ENCODE results near the gene METTL6.
"Not testable (repeated sequence)": the region's sequence is repeated elsewhere in the genome, so short reads cannot be mapped to it uniquely, and the experiment has no call there.

The METTL6 gene

GRCh38 chr3:15433531-15433930 lies 6.2 kb upstream of the METTL6 start:
- no peaks in the 10 kb centered on the region for H3K27me3 Mint-ChIP-seq
- H3K9me3 Mint-ChIP-seq = no peaks in the 10 kb centered on the region
- no peak for ATAC-seq
- no peak overlapping the region for H3K27ac Mint-ChIP-seq
- H3K4me1 Mint-ChIP-seq = peaks cover 23% of the 10 kb centered on the region
- H3K4me3 Mint-ChIP-seq = no peak overlapping the region
- H3K36me3 Mint-ChIP-seq = peaks cover 45% of the 10 kb centered on the region

- no peak for ATAC-seq
- Mint-ChIP-seq H3K4me3 (no peak overlapping the region), H3K4me1 (peaks cover 40% of the 10 kb centered on the region), H3K27me3 (no peaks in the 10 kb centered on the region), H3K9me3 (no peaks in the 10 kb centered on the region), H3K27ac (no peak overlapping the region), H3K36me3 (peaks cover 44% of the 10 kb centered on the region)
These were observed 4.0 kb upstream of the METTL6 start for GRCh38 chr3:15431256-15431837.

GRCh38 chr3:15430624-15431023 lies 3.3 kb upstream of the METTL6 start:
- peaks cover 47% of the 10 kb centered on the region for H3K4me1 Mint-ChIP-seq
- H3K4me3 Mint-ChIP-seq = no peak overlapping the region
- H3K27ac Mint-ChIP-seq = no peak overlapping the region
- H3K9me3 Mint-ChIP-seq = no peaks in the 10 kb centered on the region
- no peak for ATAC-seq
- H3K36me3 Mint-ChIP-seq = peaks cover 39% of the 10 kb centered on the region
- H3K27me3 Mint-ChIP-seq = no peaks in the 10 kb centered on the region

GRCh38 chr3:15429080-15429479 lies 1.7 kb upstream of the METTL6 start:
- H3K4me3 Mint-ChIP-seq = peak overlapping the region; percentile 89
- peaks cover 57% of the 10 kb centered on the region for H3K4me1 Mint-ChIP-seq
- H3K27ac Mint-ChIP-seq = peak overlapping the region; percentile 93
- H3K27me3 Mint-ChIP-seq = no peaks in the 10 kb centered on the region
- ATAC-seq = no peak
- H3K9me3 Mint-ChIP-seq = no peaks in the 10 kb centered on the region
- H3K36me3 Mint-ChIP-seq = peaks cover 36% of the 10 kb centered on the region

GRCh38 chr3:15428539-15428938 lies 1.2 kb upstream of the METTL6 start:
- Mint-ChIP-seq H3K4me3 (peak overlapping the region; percentile 89), H3K9me3 (no peaks in the 10 kb centered on the region), H3K4me1 (peaks cover 55% of the 10 kb centered on the region), H3K27ac (peak overlapping the region; percentile 93), H3K36me3 (peaks cover 31% of the 10 kb centered on the region), H3K27me3 (no peaks in the 10 kb centered on the region)
- ATAC-seq = no peak

- ATAC-seq = no peak
- Mint-ChIP-seq H3K36me3 (peaks cover 30% of the 10 kb centered on the region), H3K4me1 (peaks cover 53% of the 10 kb centered on the region)
These were observed 637 bp upstream of the METTL6 start for GRCh38 chr3:15427981-15428380.

GRCh38 chr3:15426579-15427118 lies 695 bp downstream of the METTL6 start:
- Mint-ChIP-seq H3K36me3 (peaks cover 29% of the 10 kb centered on the region), H3K4me1 (peaks cover 49% of the 10 kb centered on the region), H3K27ac (peak overlapping the region; percentile 93), H3K27me3 (no peaks in the 10 kb centered on the region), H3K9me3 (no peaks in the 10 kb centered on the region), H3K4me3 (peak overlapping the region; percentile 89)
- ATAC-seq = no peak

More at GRCh38 chr3:15427981-15428380, 637 bp upstream of the METTL6 start:
- Mint-ChIP-seq H3K27ac (peak overlapping the region; percentile 93), H3K9me3 (no peaks in the 10 kb centered on the region), H3K27me3 (no peaks in the 10 kb centered on the region), H3K4me3 (peak overlapping the region; percentile 89)

GRCh38 chr3:15420871-15421270 lies 6.5 kb downstream of the METTL6 start:
- no peak overlapping the region for H3K27ac Mint-ChIP-seq
- peaks cover 38% of the 10 kb centered on the region for H3K36me3 Mint-ChIP-seq
- peaks cover 23% of the 10 kb centered on the region for H3K4me1 Mint-ChIP-seq
- H3K27me3 Mint-ChIP-seq = no peaks in the 10 kb centered on the region
- no peak for ATAC-seq
- H3K9me3 Mint-ChIP-seq = no peaks in the 10 kb centered on the region
- no peak overlapping the region for H3K4me3 Mint-ChIP-seq

- not testable (repeated sequence) for H3K27ac Mint-ChIP-seq, ATAC-seq, H3K4me1 Mint-ChIP-seq, H3K27me3 Mint-ChIP-seq, H3K4me3 Mint-ChIP-seq, H3K9me3 Mint-ChIP-seq
- peaks cover 42% of the 10 kb centered on the region for H3K36me3 Mint-ChIP-seq
These were observed 16.4 kb downstream of the METTL6 start for GRCh38 chr3:15410966-15411365.

- H3K9me3 Mint-ChIP-seq = no peaks in the 10 kb centered on the region
- peaks cover 32% of the 10 kb centered on the region for H3K36me3 Mint-ChIP-seq
- no peak overlapping the region for H3K27ac Mint-ChIP-seq
- no peak overlapping the region for H3K4me3 Mint-ChIP-seq
- peaks cover 8% of the 10 kb centered on the region for H3K4me1 Mint-ChIP-seq
- H3K27me3 Mint-ChIP-seq = no peaks in the 10 kb centered on the region
- no peak for ATAC-seq
These were observed 17.6 kb downstream of the METTL6 start for GRCh38 chr3:15409774-15410173.

GRCh38 chr3:15409239-15409638 lies 18.1 kb downstream of the METTL6 start:
- Mint-ChIP-seq H3K9me3 (no peaks in the 10 kb centered on the region), H3K4me1 (peaks cover 10% of the 10 kb centered on the region), H3K27me3 (no peaks in the 10 kb centered on the region), H3K27ac (no peak overlapping the region), H3K4me3 (no peak overlapping the region), H3K36me3 (peaks cover 26% of the 10 kb centered on the region)
- no peak for ATAC-seq

GRCh38 chr3:15405448-15406050 lies 21.8 kb downstream of the METTL6 start:
- Mint-ChIP-seq H3K4me1 (peaks cover 24% of the 10 kb centered on the region), H3K4me3 (no peak overlapping the region), H3K9me3 (no peaks in the 10 kb centered on the region), H3K27ac (peak overlapping the region; percentile 32), H3K36me3 (no peaks in the 10 kb centered on the region), H3K27me3 (no peaks in the 10 kb centered on the region)
- peak; percentile 65 for ATAC-seq

- ATAC-seq = peak; percentile 77
- H3K36me3 Mint-ChIP-seq = no peaks in the 10 kb centered on the region
These were observed 22.6 kb downstream of the METTL6 start for GRCh38 chr3:15404767-15405166.

GRCh38 chr3:15403965-15404364 lies 23.4 kb downstream of the METTL6 start:
- Mint-ChIP-seq H3K36me3 (no peaks in the 10 kb centered on the region), H3K9me3 (no peaks in the 10 kb centered on the region), H3K4me1 (peaks cover 24% of the 10 kb centered on the region), H3K27ac (no peak overlapping the region), H3K27me3 (no peaks in the 10 kb centered on the region), H3K4me3 (no peak overlapping the region)
- no peak for ATAC-seq

More at GRCh38 chr3:15404767-15405166, 22.6 kb downstream of the METTL6 start:
- Mint-ChIP-seq H3K27ac (peak overlapping the region; percentile 32), H3K4me3 (no peak overlapping the region), H3K9me3 (no peaks in the 10 kb centered on the region), H3K27me3 (no peaks in the 10 kb centered on the region), H3K4me1 (peaks cover 24% of the 10 kb centered on the region)

- H3K27ac Mint-ChIP-seq = no peak overlapping the region
- no peaks in the 10 kb centered on the region for H3K36me3 Mint-ChIP-seq
- H3K9me3 Mint-ChIP-seq = no peaks in the 10 kb centered on the region
- H3K4me1 Mint-ChIP-seq = peaks cover 24% of the 10 kb centered on the region
- no peak overlapping the region for H3K4me3 Mint-ChIP-seq
- ATAC-seq = no peak
- H3K27me3 Mint-ChIP-seq = no peaks in the 10 kb centered on the region
These were observed 23.8 kb downstream of the METTL6 start for GRCh38 chr3:15403495-15403894.

GRCh38 chr3:15401936-15402335 lies 25.4 kb downstream of the METTL6 start:
- H3K9me3 Mint-ChIP-seq = no peaks in the 10 kb centered on the region
- peaks cover 6% of the 10 kb centered on the region for H3K36me3 Mint-ChIP-seq
- H3K27ac Mint-ChIP-seq = peak overlapping the region; percentile 55
- H3K4me3 Mint-ChIP-seq = peak overlapping the region; percentile 48
- ATAC-seq = no peak
- H3K4me1 Mint-ChIP-seq = peaks cover 24% of the 10 kb centered on the region
- H3K27me3 Mint-ChIP-seq = no peaks in the 10 kb centered on the region

All from stimulated activated memory B cell treated with anti-CD40 and anti-IgM and Interleukin-4, amounts not matched to agents 10 μg/mL and 1 μg/mL and 100 μg/mL, for 72 hours (primary cell).